ENCODE measurements around the gene FAM181B.
"Not testable (repeated sequence)": the region's sequence is repeated elsewhere in the genome, so short reads cannot be mapped to it uniquely, and the experiment has no call there.

FAM181B gene

DNA sequence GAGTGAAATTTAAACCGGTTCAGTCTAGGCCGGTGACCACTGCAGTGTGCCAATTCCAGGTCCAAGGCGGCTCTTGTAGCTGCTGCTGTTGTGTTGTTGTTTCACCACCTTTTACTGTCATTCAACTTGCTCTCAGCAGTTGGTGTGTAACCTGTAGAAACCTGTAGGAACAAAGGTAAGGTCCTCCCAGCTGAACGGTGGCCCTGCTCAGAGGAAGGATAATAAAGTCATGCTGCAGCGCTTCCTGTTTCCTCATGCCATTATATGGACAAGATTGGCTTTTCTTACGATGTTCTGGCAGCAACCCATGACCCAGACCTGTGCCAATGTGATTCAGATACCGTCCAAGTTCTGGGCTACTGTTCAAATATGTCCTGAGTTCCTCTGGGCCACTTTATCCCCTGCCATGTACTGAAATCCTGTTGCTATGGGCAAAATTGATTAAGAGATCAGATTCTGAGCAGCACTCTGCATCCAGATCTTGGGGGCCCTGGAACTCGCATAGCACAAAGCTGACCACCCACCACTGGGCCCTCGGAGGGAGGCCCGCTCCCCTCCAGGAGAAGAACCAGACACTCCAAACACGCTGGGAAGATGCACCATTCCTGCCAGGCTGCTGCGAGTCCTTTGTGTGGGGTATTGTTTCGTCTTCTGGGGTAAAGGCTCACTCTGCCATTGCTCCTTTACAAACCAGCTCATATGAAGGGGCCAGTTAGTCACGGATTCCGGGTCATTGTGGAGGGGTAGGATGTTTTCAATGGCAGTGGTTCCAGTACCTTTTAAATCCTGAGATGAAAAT is 13.2 kb downstream of the FAM181B start:
- Mint-ChIP-seq H3K27ac (no peak overlapping the region), H3K4me1 (ENCODE audit: low read depth) (no peaks in the 10 kb centered on the region), H3K4me3 (no peak overlapping the region), H3K36me3 (ENCODE audit: low read depth) (no peaks in the 10 kb centered on the region), H3K27me3 (peaks cover 2% of the 10 kb centered on the region), H3K9me3 (no peaks in the 10 kb centered on the region)
- intact Hi-C loops (cut with micrococcal nuclease): no loop called here

DNA sequence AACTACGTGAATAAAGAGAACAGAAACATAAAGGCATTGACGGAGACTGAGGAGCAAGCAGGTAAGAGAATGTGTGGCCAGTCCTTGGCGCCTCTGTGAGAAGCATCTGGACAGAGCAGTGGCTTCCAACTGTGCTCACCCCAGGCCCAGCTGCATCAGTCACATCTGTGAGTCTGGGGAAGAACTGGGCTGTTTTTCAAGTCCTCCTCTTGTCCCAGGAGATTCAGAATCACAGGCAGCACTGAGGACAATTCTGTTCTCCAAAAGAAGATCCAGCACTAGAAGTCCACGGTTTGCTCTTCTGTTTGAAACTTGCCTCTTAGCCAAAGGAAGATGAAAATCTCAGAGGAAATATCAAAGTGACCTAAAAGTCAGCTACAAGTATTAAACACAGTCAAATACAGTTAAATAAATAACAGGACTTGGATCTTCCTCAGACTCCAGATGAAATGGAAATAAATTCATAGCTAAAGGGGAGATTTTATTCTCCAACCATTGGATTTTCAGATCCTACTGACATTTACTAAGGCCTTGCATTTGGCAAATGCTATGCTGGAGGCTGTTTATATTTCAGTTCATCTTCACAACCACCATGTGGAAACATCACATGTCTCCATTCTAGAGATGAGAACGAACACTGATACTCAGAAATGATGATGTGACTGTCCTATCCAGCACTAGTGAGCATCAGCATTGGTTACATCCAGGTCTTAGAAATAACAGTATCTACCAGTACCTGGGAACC is 14.1 kb downstream of the FAM181B start:
- peaks cover 2% of the 10 kb centered on the region for H3K27me3 Mint-ChIP-seq
- H3K9me3 Mint-ChIP-seq: no peaks in the 10 kb centered on the region
- no peaks in the 10 kb centered on the region for H3K36me3 Mint-ChIP-seq (ENCODE audit: low read depth)
- no peak overlapping the region for H3K27ac Mint-ChIP-seq
- no peaks in the 10 kb centered on the region for H3K4me1 Mint-ChIP-seq (ENCODE audit: low read depth)
- H3K4me3 Mint-ChIP-seq: no peak overlapping the region
- intact Hi-C loops (cut with micrococcal nuclease): loop anchor here (5.0 to 10.0 kb wide), 3 partner anchors 143 to 533 kb away; no protein-coding TSS in a partner anchor

DNA sequence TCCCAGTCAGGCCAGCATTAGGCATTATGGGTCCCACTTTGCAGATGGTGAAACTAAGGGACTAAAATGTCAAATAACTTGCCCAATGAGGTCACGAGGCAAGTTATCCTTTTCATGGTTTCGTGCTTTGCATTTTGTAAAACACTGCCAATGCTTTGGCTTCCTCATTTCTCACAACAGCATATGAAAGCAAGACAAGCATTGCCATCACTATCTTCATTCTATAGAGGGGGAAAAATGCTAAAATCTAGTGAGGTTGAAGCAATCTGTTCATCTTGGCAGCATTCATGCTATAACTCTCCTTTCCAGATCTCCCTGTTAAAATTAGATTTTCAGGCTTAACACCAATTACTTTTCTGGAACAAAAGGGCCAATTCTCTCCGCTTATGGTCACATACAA is 14.8 kb downstream of the FAM181B start:
- Mint-ChIP-seq H3K9me3 (no peaks in the 10 kb centered on the region), H3K27me3 (peaks cover 2% of the 10 kb centered on the region), H3K4me3 (no peak overlapping the region), H3K4me1 (ENCODE audit: low read depth) (no peaks in the 10 kb centered on the region), H3K36me3 (ENCODE audit: low read depth) (no peaks in the 10 kb centered on the region), H3K27ac (no peak overlapping the region)
- intact Hi-C loops (cut with micrococcal nuclease): loop anchor here (1.0 to 10.0 kb wide), 4 partner anchors 143 to 1101 kb away; no protein-coding TSS in a partner anchor

DNA sequence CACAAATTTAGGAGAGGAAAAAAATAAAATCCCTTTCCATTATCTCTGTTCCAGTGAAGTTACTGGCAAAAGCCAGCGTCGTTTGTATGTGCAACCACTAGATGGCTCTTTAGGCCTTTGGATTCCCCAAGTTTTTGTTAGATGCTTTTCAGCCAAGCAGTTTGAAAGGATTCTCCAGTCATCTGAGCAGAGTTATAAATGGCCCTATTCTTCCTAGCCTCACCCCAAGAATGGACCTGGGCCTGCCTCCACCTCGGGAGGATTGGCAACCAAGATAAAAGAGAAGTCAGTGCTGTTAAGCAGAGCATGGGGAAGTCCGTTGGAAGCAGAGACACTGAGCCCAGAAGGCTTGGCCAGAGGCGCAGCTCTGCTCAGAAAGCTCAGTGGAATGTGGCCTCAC is 15.4 kb downstream of the FAM181B start:
- intact Hi-C loops (cut with micrococcal nuclease): loop anchor here (1.0 to 10.0 kb wide), 4 partner anchors 144 to 1102 kb away; no protein-coding TSS in a partner anchor
- Mint-ChIP-seq H3K36me3 (ENCODE audit: low read depth) (no peaks in the 10 kb centered on the region), H3K9me3 (no peaks in the 10 kb centered on the region), H3K4me1 (ENCODE audit: low read depth) (no peaks in the 10 kb centered on the region), H3K27ac (no peak overlapping the region), H3K4me3 (no peak overlapping the region), H3K27me3 (peaks cover 2% of the 10 kb centered on the region)

DNA sequence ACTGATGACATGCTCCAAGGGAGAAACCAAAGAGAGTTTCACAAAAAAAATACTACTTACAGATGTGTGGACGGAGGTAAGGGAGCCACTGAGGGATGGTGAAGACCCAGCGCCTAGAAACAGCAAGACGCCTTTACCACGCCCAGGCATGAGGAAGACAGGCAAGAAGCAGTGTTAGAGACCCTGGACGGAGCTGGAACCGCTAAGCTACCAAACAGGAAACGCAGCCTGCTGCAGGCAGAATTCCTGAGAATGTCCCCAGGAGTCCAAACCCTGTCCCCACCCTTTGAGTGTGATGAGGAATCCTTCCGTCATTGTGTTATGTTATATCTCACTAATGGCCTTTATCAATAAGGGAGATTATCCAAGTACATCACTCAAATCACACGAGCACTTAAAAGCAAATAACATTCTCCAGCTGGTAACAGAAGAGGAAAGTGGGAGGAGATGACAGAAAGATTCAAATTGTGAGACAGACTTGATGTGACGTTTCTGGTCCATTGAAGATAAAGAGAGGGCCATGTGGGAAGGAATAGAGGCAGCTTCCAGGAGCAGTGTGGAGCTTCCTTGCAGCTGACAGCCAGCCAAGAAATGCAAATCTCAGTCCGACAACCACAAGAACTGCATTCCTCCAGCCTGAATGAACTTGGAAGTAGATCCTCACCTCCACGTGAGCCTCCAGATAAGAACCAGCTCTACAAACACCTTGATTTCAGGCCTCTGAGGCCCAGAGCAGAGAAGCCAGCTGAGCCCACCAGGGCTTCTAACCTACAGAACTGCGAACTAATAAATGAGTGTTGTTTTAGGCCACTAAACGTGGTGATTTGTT is 19.1 kb downstream of the FAM181B start:
- Mint-ChIP-seq H3K27ac (no peak overlapping the region), H3K36me3 (ENCODE audit: low read depth) (no peaks in the 10 kb centered on the region), H3K4me1 (ENCODE audit: low read depth) (no peaks in the 10 kb centered on the region), H3K9me3 (no peaks in the 10 kb centered on the region), H3K27me3 (peaks cover 2% of the 10 kb centered on the region), H3K4me3 (no peak overlapping the region)
- intact Hi-C loops (cut with micrococcal nuclease): loop anchor here (5.0 to 10.0 kb wide), 3 partner anchors 148 to 538 kb away; no protein-coding TSS in a partner anchor

DNA sequence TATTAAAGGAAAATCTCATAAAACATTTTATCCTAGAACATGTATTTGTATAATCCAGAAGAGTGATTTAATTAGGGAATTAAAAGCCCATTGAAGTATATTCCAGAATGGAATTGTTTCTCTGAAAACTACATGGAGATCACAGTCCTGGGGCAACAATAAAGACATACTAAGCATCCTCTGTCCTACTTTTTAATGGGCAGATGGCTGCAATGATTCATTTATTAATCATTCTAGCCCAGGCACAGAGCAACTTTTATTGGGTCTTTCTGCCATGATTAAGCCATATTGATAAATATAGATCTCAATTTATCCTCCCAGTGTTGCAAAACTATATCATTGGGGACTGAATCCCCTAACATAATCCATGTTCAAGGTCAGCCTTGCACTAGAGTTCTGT is 22.0 kb downstream of the FAM181B start:
- Mint-ChIP-seq H3K27me3 (no peaks in the 10 kb centered on the region), H3K4me1 (ENCODE audit: low read depth) (no peaks in the 10 kb centered on the region), H3K4me3 (no peak overlapping the region), H3K36me3 (ENCODE audit: low read depth) (no peaks in the 10 kb centered on the region), H3K27ac (no peak overlapping the region), H3K9me3 (no peaks in the 10 kb centered on the region)
- intact Hi-C loops (cut with micrococcal nuclease): loop anchor here (10.0 kb wide), 1 partner anchor 213 kb away; no protein-coding TSS in a partner anchor

DNA sequence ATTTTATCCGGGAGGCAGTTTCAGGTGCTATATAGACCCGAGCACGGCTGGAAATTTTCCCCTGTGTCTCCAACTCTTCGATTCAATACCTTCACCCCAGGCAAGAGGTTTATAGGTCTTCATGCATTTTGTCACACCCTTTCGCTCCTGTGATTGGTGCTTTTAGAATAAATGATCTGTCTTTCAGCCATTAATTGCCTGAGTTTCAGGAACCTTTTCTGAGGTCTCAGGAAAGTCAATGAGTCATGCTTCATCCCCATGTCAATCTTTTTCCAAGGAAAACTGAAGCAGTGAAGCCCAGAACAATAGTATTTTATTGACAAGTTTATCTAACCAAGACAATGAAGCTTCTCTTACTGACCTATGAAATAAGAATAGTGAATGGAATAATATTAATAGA is 29.9 kb downstream of the FAM181B start:
- no peaks in the 10 kb centered on the region for H3K4me1 Mint-ChIP-seq (ENCODE audit: low read depth)
- H3K27ac Mint-ChIP-seq: no peak overlapping the region
- intact Hi-C loops (cut with micrococcal nuclease): no loop called here
- H3K4me3 Mint-ChIP-seq: no peak overlapping the region
- H3K36me3 Mint-ChIP-seq (ENCODE audit: low read depth): no peaks in the 10 kb centered on the region
- no peaks in the 10 kb centered on the region for H3K9me3 Mint-ChIP-seq
- H3K27me3 Mint-ChIP-seq: peaks cover 2% of the 10 kb centered on the region

DNA sequence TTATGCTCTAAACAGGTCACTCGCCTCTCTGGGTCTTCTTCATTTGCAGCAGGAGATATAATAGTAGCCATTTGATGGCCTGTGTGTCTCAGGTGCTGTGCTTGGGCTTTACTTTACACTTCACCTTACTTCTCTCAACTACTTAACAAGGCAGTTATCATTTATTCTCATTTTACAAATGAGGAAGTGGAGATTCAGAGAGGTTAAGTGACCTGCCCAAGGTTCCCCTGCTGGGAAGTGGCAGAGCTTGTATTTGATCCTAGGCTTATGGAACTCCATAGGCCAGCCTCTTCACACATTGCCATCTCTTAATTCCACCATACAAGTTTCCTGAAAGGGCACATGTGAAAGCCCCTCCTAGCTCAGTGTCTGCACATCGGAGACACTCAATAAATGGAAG is 30.4 kb downstream of the FAM181B start:
- H3K4me3 Mint-ChIP-seq: no peak overlapping the region
- H3K4me1 Mint-ChIP-seq (ENCODE audit: low read depth): no peaks in the 10 kb centered on the region
- H3K36me3 Mint-ChIP-seq (ENCODE audit: low read depth): no peaks in the 10 kb centered on the region
- no peaks in the 10 kb centered on the region for H3K9me3 Mint-ChIP-seq
- no peak overlapping the region for H3K27ac Mint-ChIP-seq
- H3K27me3 Mint-ChIP-seq: peaks cover 2% of the 10 kb centered on the region
- intact Hi-C loops (cut with micrococcal nuclease): no loop called here

DNA sequence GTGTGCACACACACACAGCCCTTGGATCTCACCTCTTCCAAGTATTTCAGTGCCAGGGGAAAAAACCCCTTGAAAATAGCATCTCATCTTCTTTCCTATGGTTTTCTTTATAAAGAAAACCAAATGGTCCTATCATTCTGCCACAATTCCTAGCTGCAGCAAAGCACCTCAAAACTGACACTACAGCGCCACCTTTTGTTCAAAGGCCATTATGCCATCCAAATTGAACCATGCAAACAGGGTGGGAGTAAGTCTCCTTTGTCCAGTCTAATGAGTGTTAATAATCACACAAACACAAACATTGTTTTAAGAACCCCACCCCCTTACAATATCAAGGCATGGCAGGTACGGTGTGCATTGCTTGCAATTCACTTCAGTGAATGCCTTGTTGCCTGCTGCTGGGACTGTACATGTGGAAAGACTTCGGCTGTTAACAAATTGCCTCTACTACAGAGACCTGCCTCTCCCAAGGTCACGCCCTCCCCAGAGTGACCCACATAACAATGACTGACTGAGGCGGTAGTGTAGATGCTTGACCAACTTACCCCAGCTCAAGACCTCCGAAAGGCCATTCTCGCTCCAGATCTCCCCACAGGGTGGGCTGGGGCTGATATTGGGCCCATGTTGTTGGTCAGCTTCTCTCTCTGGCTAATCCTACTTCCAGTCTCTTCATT is 31.7 kb downstream of the FAM181B start:
- Mint-ChIP-seq H3K36me3 (ENCODE audit: low read depth) (no peaks in the 10 kb centered on the region), H3K4me3 (no peak overlapping the region), H3K27ac (no peak overlapping the region), H3K4me1 (ENCODE audit: low read depth) (no peaks in the 10 kb centered on the region), H3K27me3 (peaks cover 2% of the 10 kb centered on the region), H3K9me3 (no peaks in the 10 kb centered on the region)
- intact Hi-C loops (cut with micrococcal nuclease): no loop called here

DNA sequence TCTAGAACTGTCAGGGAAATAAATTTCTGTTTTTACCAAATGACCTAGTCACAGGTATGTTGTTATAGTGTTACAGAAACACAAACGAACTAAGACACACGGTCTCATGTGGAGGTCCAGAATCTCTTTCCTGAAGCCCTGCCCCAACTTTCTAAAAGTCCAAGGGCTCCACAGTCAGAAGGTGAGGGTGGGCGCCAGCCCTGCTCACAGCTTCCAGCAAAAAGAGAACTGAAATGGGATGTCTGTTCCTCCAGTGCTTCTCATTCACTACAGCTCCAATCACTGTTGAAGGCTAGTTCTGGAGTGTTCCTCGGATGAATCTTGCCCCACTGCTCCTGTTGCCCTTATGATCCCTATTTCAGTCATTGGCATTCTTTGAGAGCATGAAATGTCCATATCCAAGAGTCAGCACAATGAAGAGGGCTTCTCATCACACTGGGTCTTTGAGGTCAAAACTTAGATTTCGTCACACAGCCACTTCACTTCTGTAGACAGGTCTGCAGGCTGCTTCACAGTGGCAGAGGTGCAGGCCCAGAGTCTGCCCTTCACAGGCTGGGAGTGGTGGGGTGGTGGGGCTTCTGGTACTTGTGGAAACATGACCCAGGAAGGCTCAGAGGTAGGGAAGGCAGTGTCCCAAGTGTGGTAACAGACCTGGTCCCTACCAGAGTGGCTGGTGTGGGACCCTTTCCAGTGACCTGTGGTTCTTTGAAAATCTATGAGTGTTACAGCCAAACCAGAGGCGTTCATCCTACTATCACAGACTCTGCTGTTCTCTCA is 34.9 kb downstream of the FAM181B start:
- Mint-ChIP-seq H3K4me1 (ENCODE audit: low read depth) (no peaks in the 10 kb centered on the region), H3K27ac (no peak overlapping the region), H3K27me3 (peaks cover 4% of the 10 kb centered on the region), H3K4me3 (no peak overlapping the region), H3K9me3 (no peaks in the 10 kb centered on the region), H3K36me3 (ENCODE audit: low read depth) (no peaks in the 10 kb centered on the region)
- intact Hi-C loops (cut with micrococcal nuclease): loop anchor here (10.0 kb wide), 1 partner anchor 384 kb away; no protein-coding TSS in a partner anchor

DNA sequence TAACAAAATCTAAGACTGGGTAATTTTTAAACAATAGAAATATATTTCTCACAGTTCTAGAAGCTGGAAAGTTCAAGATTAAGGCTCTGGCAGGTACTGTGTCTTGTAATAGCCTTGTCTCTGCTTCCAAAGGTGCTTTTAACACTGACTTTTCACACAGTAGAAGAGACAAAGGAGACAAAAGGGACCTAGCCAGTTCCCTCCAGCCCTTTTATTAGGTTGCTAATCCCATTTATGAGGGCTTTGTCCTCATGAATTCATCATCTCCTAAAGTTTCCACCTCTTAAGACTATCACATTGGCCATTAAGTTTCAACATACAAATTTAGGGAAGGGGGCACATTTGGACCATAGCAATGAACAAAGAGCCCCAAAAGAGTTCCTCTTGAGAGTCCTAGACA is 40.7 kb downstream of the FAM181B start:
- Mint-ChIP-seq H3K36me3 (ENCODE audit: low read depth) (no peaks in the 10 kb centered on the region), H3K27ac (no peak overlapping the region), H3K4me3 (no peak overlapping the region), H3K4me1 (ENCODE audit: low read depth) (no peaks in the 10 kb centered on the region), H3K9me3 (no peaks in the 10 kb centered on the region), H3K27me3 (peaks cover 4% of the 10 kb centered on the region)
- intact Hi-C loops (cut with micrococcal nuclease): loop anchor here (10.0 kb wide), 1 partner anchor 378 kb away; no protein-coding TSS in a partner anchor

DNA sequence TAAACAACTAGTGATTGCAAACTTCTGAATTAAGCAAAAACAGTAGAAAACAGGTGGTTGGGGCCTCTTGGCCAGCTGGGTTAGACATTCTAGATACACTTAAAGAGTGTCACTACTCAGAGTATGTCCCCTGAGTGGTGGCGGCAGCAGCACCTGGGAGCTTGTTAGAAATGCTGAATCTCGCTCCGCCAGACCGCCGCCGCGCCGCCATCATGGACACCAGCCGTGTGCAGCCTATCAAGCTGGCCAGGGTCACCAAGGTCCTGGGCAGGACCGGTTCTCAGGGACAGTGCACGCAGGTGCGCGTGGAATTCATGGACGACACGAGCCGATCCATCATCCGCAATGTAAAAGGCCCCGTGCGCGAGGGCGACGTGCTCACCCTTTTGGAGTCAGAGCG is 44.3 kb downstream of the FAM181B start:
- H3K27ac Mint-ChIP-seq; H3K27me3 Mint-ChIP-seq; H3K4me1 Mint-ChIP-seq (ENCODE audit: low read depth); H3K36me3 Mint-ChIP-seq (ENCODE audit: low read depth); H3K9me3 Mint-ChIP-seq; H3K4me3 Mint-ChIP-seq: not testable (repeated sequence)
- intact Hi-C loops (cut with micrococcal nuclease): loop anchor here (10.0 kb wide), 1 partner anchor 1125 kb away; no protein-coding TSS in a partner anchor

Measured in dendritic cell treated with granulocyte-macrophage colony-stimulating factor and Interleukin-4, amounts not matched to agents 40 ng/mL and 50 ng/mL, for 4 days (primary cell).